ENCODE results near the gene TRAM2. TPM values are rescaled to one million over a fixed set of nuclear protein-coding genes. Genes with fewer than 3 reads are reported as not detected.

The TRAM2 gene
- total and polyA plus RNA-seq, 2 of the 13 experiments (the other 11 are each of a cell fraction or from before 2014, with no cell fraction given): 49.1 to 72.5 TPM

- peak; percentile 32; the same call in 1 of the 2 replicates for TF ChIP-seq ZNF770 (CRISPR knock-in tag; IDR thresholded peaks at IDR 0.05)
- no peak for TF ChIP-seq SETDB1 (CRISPR knock-in tag; IDR thresholded peaks at IDR 0.05; ENCODE audit: borderline replicate concordance)
- no peak for TF ChIP-seq SP1 (IDR thresholded peaks at IDR 0.05)
- no peak for TF ChIP-seq SP1 (CRISPR knock-in tag; IDR thresholded peaks at IDR 0.05)
- TF ChIP-seq ZNF598 (CRISPR knock-in tag; IDR thresholded peaks at IDR 0.05; ENCODE audit: borderline replicate concordance): no peak
- TF ChIP-seq KLF13 (CRISPR knock-in tag; IDR thresholded peaks at IDR 0.05): no peak
- TF ChIP-seq JUNB (CRISPR knock-in tag; IDR thresholded peaks at IDR 0.05; ENCODE audit: borderline replicate concordance): no peak
- no peak for TF ChIP-seq CENPT (CRISPR knock-in tag; IDR thresholded peaks at IDR 0.05; ENCODE audit: low read depth)
- no peak for TF ChIP-seq FLYWCH1 (CRISPR knock-in tag; IDR thresholded peaks at IDR 0.05)
- no peak for TF ChIP-seq MEF2D (CRISPR knock-in tag; IDR thresholded peaks at IDR 0.05)
- no peak for TF ChIP-seq HOXA7 (CRISPR knock-in tag; IDR thresholded peaks at IDR 0.05)
- TF ChIP-seq ZNF18 (CRISPR knock-in tag; IDR thresholded peaks at IDR 0.05; ENCODE audit: insufficient replicate concordance): no peak
- no peak for TF ChIP-seq SRSF9 (IDR thresholded peaks at IDR 0.05; ENCODE audit: borderline replicate concordance, insufficient read depth, low read depth, low read length, poor library complexity, severe bottlenecking)
- TF ChIP-seq ZNF740 (CRISPR knock-in tag; IDR thresholded peaks at IDR 0.05): no peak
- TF ChIP-seq STAT5B (CRISPR knock-in tag; IDR thresholded peaks at IDR 0.05): no peak
- TF ChIP-seq ZBTB4 (CRISPR knock-in tag; IDR thresholded peaks at IDR 0.05; ENCODE audit: borderline replicate concordance): no peak
- no peak for TF ChIP-seq FOXA1 (IDR thresholded peaks at IDR 0.05)
- 0 out of 2 replicates have a peak, but pooled peaks have one; percentile 18 for TF ChIP-seq FOXA1 (CRISPR knock-in tag; IDR thresholded peaks at IDR 0.05)
- TF ChIP-seq BRF2 (CRISPR knock-in tag; IDR thresholded peaks at IDR 0.05): no peak
- no peak for TF ChIP-seq FOXC1 (CRISPR knock-in tag; IDR thresholded peaks at IDR 0.05; ENCODE audit: borderline replicate concordance)
- TF ChIP-seq MBD4 (IDR thresholded peaks at IDR 0.05; ENCODE audit: borderline replicate concordance, low read length): no peak
- no peak for TF ChIP-seq HCFC1 (IDR thresholded peaks at IDR 0.05; ENCODE audit: low read depth, low read length)
These were observed 61.5 kb downstream of the TRAM2 start (continued) for GRCh38 chr6:52515219-52515960.

All from HepG2 (cell line).